Astrocyte of the spinal cord (primary cell): ENCODE results near the gene COQ8B.
"Not testable (repeated sequence)": the region's sequence is repeated elsewhere in the genome, so short reads cannot be mapped to it uniquely, and the experiment has no call there.

ENCODE experiments used
- DNase-seq: peaks from one replicate; pipeline ENCODE4 v3.0.0; 2011; ENCODE audit warnings: low read depth, low spot score
- H3K4me3 ChIP-seq: 2 replicates; pipeline ENCODE4 v1.5.1; 2011; ENCODE audit warnings: low read depth, mild to moderate bottlenecking, low read length, moderate library complexity
- CTCF ChIP-seq: IDR thresholded peaks from 2 replicates; pipeline ENCODE4 v1.5.1; 2012; ENCODE audit warnings: low read depth, mild to moderate bottlenecking, low read length, inconsistent platforms
- in situ Hi-C: cut with HindIII; loops from 2 replicates; pipeline ENCODE4 v1.10.0; 2017; ENCODE audit warnings: low sequenced_read_pairs

Gene COQ8B

GRCh38 chr19:40736661-40737060 lies 20.0 kb upstream of the COQ8B start:
- DNase-seq, result no peak
- in situ Hi-C loops, result no loop called here
- no peak overlapping the region for H3K4me3 ChIP-seq
- TF ChIP-seq CTCF, result no peak

- no peak for DNase-seq
- no peak for TF ChIP-seq CTCF
- no peak overlapping the region for H3K4me3 ChIP-seq
- in situ Hi-C loops, result no loop called here
These were observed 18.5 kb upstream of the COQ8B start for GRCh38 chr19:40735013-40735771.

GRCh38 chr19:40733149-40733548 lies 16.5 kb upstream of the COQ8B start:
- TF ChIP-seq CTCF, result no peak
- no peak overlapping the region for H3K4me3 ChIP-seq
- DNase-seq, result no peak
- in situ Hi-C loops, result no loop called here

- in situ Hi-C loops, DNase-seq, H3K4me3 ChIP-seq: not testable (repeated sequence)
These were observed 15.6 kb upstream of the COQ8B start for GRCh38 chr19:40732304-40732703.

- H3K4me3 ChIP-seq, in situ Hi-C loops, DNase-seq: not testable (repeated sequence)
These were observed 13.4 kb upstream of the COQ8B start for GRCh38 chr19:40730065-40730464.

GRCh38 chr19:40726279-40726678 lies 9.6 kb upstream of the COQ8B start:
- no peak for DNase-seq
- in situ Hi-C loops, result no loop called here
- no peak overlapping the region for H3K4me3 ChIP-seq
- no peak for TF ChIP-seq CTCF

- in situ Hi-C loops, result no loop called here
- no peak for DNase-seq
- no peak overlapping the region for H3K4me3 ChIP-seq
- no peak for TF ChIP-seq CTCF
These were observed 8.2 kb upstream of the COQ8B start for GRCh38 chr19:40724855-40725254.

GRCh38 chr19:40724315-40724714 lies 7.6 kb upstream of the COQ8B start:
- no peak for DNase-seq
- no peak for TF ChIP-seq CTCF
- in situ Hi-C loops, result no loop called here
- H3K4me3 ChIP-seq, result no peak overlapping the region
